Thymus (tissue), 11 donors: ENCODE results near the gene ATP1B3. TPM values are rescaled to one million over a fixed set of nuclear protein-coding genes. Genes with fewer than 3 reads are reported as not detected.
"Not testable (repeated sequence)": the region's sequence is repeated elsewhere in the genome, so short reads cannot be mapped to it uniquely, and the experiment has no call there.

Experiments
- DNase-seq, 9 donors: peaks; one replicate each; pipeline ENCODE4 v3.0.0-alpha.2; 2013; ENCODE audit warnings: low spot score in 9 of 9, low read depth in 6 of 9, missing footprints in 1 of 9
- H3K27ac ChIP-seq, 2 donors: one replicate each; pipeline ENCODE4 v1.5.1; 2013; ENCODE audit warnings: control low read depth in 1 of 2, low read depth in 1 of 2, low read length in 1 of 2, mild to moderate bottlenecking in 1 of 2, moderate library complexity in 1 of 2
- H3K27me3 ChIP-seq, 2 donors: one replicate each; pipeline ENCODE4 v1.5.1; 2013; ENCODE audit warnings: low read length in 1 of 2; ENCODE audit not compliant: control insufficient read depth in 2 of 2, insufficient read depth in 1 of 2
- H3K36me3 ChIP-seq, 2 donors: one replicate each; pipeline ENCODE4 v1.5.1; 2013; ENCODE audit warnings: low read length in 1 of 2, mild to moderate bottlenecking in 1 of 2, moderate library complexity in 1 of 2; ENCODE audit not compliant: control insufficient read depth in 2 of 2, insufficient read depth in 2 of 2
- H3K4me1 ChIP-seq, 2 donors: one replicate each; pipeline ENCODE4 v1.5.1; 2013; ENCODE audit warnings: low read length in 2 of 2; ENCODE audit not compliant: control insufficient read depth in 2 of 2, insufficient read depth in 2 of 2
- H3K4me3 ChIP-seq, 2 donors: one replicate each; pipeline ENCODE4 v1.5.1; 2013; ENCODE audit warnings: low read length in 2 of 2, control low read depth in 1 of 2, mild to moderate bottlenecking in 1 of 2
- H3K9me3 ChIP-seq, 2 donors: one replicate each; pipeline ENCODE4 v1.5.1; 2013; ENCODE audit warnings: low read length in 1 of 2, mild to moderate bottlenecking in 1 of 2; ENCODE audit not compliant: control insufficient read depth in 2 of 2, insufficient read depth in 1 of 2
- WGBS: extraction: QIAGEN DNeasy Blood & Tissue Kit; methylation state at CpG from one replicate; pipeline ENCODE4 v1.1.7; 2013; 5-methylcytosine and 5-hydroxymethylcytosine counted together
- polyA plus RNA-seq: library from polyadenylated mRNA; stranded (reverse); fragments of 200-250 nt; gene quantifications from one replicate; pipeline ENCODE4 v1.2.3, GENCODE V29; 2013
- total RNA-seq: library from RNA; stranded (reverse); fragments of 120-200 nt; gene quantifications from one replicate; pipeline ENCODE4 v1.2.4, GENCODE V29; 2013
- donor health status: healthy.

Gene ATP1B3
- total and polyA plus RNA-seq, 2 donors: 42.0 to 99.0 TPM

DNA sequence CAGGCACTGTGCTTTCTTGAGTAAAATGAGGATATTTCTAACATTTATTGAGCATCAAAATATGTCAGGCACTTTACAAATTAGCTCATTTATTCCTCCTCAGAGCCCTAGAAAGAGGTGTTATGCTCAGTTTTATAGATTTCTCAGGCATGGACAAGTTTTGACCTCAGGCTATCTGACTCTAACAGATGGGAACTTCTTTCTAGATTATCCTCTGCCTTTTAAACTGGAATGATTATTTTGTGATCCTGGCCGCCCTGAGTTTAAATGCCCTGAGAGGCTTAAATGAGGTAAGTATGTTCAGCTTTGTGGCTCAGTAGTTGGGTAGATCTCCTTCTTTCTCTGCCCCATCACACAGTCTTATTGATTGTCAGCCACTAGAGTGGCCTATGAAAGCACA is 32.3 kb upstream of the ATP1B3 start:
- H3K4me3 ChIP-seq: no peak overlapping the region
- DNase-seq: no peak
- 100% methylated on average over 1 of the region's 1 CpG for WGBS

DNA sequence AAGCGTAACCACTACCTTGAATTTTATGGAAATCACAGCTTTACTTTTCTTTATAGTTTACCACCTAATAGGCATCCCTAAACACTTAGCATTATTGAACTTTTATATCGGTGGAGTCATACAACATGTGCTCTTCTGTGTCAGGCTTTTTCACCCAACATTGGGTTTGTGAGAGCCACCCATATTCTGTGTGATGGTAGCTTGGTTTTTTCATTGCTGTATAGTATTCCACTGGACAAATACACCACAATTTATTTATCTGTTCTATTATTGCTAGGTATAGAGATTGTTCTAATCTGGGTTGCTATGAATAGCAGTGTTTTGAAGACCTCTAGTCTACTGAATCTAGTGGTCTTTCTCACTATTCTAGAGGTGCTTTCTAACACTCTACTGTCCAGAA is 31.6 kb upstream of the ATP1B3 start:
- no peak overlapping the region for H3K27ac ChIP-seq
- no peak for DNase-seq
- H3K27me3 ChIP-seq: no peaks in the 10 kb centered on the region
- H3K4me1 ChIP-seq: peaks cover 0 to 3% of the 10 kb centered on the region in 2 donors
- H3K4me3 ChIP-seq: no peak overlapping the region
- no peaks in the 10 kb centered on the region for H3K9me3 ChIP-seq
- no peaks in the 10 kb centered on the region for H3K36me3 ChIP-seq
- 98% methylated on average over 2 of the region's 2 CpGs for WGBS

More for the DNA sequence above, 32.3 kb upstream of the ATP1B3 start:
- Histone ChIP-seq H3K27ac (no peak overlapping the region), H3K36me3 (no peaks in the 10 kb centered on the region), H3K4me1 (no peaks in the 10 kb centered on the region), H3K27me3 (no peaks in the 10 kb centered on the region), H3K9me3 (no peaks in the 10 kb centered on the region)

DNA sequence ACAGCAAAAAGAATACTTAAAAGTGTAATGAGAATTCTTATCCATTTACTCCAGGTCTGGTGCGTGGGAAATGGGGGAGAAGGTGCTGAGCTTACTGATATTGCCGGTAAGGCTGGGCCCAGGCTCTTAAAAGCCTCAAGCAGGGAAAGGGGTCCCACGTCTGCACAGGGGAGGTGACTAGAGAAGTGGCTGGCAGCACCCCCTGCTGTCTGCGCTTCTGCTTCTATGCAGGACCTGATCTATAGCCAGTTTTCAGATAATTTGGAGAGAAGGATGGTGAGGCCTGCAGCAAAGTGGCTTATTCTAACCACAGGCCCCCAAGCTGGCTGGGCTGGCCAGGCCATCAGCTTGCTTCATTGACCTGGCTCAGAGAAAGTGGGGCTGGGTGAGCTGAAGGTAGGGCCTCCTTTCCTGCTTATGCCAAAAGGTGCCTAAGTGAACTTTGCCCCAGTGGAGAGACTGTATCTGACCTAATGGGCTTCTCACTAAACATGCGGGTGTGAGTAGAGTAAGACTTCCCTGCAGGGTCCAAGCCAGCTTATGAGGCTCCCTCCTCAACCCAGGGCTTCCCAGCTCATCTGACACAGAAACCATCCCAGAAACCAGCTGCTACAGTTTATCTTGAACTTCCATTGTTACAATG is 30.9 kb upstream of the ATP1B3 start:
- H3K9me3 ChIP-seq: no peaks in the 10 kb centered on the region
- DNase-seq: peak in 8 of 9 donors; percentile 20 to 77 (median 48)
- H3K4me3 ChIP-seq: no peak overlapping the region
- 84% methylated on average over 5 of the region's 5 CpGs for WGBS
- no peak overlapping the region for H3K27ac ChIP-seq
- no peaks in the 10 kb centered on the region for H3K27me3 ChIP-seq
- peaks cover 0 to 3% of the 10 kb centered on the region in 2 donors for H3K4me1 ChIP-seq
- H3K36me3 ChIP-seq: no peaks in the 10 kb centered on the region

DNA sequence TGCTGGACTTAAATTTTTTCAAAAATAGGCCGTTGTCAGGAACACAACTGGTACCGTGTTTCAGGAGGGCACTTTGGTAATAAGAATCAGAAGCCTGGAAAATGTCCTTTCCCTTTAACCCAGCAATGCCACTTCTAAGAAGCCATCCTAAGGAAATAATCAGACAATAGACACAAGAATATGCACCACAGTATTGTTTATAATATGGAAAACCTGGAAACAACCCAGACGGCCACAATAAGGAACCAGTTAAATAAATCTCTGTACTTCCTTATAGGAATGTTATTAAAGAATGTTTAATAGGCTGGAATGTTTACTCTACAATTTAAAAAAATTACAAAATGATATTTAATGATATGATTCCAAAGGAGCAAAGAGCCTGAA is 30.4 kb upstream of the ATP1B3 start:
- H3K4me1 ChIP-seq: peaks cover 0 to 3% of the 10 kb centered on the region in 2 donors
- H3K4me3 ChIP-seq: no peak overlapping the region
- no peak for DNase-seq
- H3K27ac ChIP-seq: no peak overlapping the region
- WGBS: 96% methylated on average over 3 of the region's 3 CpGs
- no peaks in the 10 kb centered on the region for H3K27me3 ChIP-seq
- no peaks in the 10 kb centered on the region for H3K36me3 ChIP-seq
- H3K9me3 ChIP-seq: no peaks in the 10 kb centered on the region

DNA sequence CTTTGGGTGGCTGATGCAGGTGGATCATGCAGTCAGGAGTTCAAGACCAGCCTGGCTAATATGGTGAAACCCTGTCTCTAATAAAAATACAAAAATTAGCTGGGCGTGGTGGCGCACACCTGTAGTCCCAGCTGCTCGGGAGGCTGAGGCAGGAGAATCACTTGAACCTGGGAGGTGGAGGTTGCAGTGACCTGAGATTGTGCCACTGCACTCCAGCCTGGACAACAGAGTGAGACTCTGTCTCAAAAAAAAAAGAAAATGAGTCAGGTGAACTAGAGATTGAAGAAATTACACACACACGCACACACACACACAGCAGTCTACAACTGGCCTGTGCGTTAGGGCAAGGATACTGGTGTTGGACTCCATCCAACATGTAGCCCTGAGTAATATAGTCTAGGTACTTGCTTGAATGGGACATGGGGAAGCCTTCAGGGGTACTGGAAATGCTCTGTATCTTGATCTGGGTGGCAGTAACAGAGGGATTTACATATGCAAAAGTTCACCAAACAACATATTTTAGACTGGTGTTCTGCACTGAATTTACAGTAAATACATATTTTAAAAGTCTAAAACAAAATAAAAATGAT is 28.2 kb upstream of the ATP1B3 start:
- H3K27ac ChIP-seq, H3K4me1 ChIP-seq, H3K27me3 ChIP-seq, H3K9me3 ChIP-seq, DNase-seq, H3K36me3 ChIP-seq, H3K4me3 ChIP-seq: not testable (repeated sequence)
- 97% methylated on average over 5 of the region's 5 CpGs for WGBS

DNA sequence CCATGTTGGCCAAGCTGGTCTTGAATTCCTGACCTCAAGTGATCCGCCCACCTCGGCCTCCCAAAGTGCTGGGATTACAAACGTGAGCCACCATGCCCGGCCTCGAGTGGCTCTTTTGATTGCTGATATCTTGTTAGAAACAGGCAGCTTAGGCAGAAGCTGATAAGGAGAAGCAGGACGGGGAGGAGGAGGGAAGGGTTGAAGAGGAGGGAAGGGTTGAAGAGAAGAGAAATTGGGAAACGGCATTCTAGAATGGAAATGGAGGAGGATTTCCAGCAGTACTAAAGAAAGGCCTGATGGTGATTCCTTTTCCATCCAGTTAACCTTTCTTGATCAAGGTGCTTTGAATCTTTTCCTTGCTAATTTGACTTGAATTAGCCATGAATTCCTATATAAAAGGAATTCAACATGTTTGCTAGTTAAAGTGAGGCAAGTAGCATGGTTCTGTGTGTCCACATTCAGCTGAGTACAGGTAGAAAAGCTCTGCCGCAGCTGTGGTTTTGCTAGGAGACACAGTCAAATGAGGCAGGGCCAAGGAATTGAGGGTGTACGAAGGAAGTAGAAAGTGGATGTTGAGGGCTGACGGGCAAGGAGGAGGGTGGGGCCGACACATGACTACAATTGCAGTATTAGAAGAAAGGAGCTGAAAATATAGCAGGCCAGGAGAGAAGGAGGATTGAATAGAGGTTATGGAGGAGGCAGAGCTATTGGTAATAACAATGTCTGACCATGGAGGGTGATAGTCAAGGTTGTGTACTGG is 27.2 kb upstream of the ATP1B3 start:
- DNase-seq: peak in 2 of 9 donors; percentile 15 to 37
- H3K27ac ChIP-seq: no peak overlapping the region

DNA sequence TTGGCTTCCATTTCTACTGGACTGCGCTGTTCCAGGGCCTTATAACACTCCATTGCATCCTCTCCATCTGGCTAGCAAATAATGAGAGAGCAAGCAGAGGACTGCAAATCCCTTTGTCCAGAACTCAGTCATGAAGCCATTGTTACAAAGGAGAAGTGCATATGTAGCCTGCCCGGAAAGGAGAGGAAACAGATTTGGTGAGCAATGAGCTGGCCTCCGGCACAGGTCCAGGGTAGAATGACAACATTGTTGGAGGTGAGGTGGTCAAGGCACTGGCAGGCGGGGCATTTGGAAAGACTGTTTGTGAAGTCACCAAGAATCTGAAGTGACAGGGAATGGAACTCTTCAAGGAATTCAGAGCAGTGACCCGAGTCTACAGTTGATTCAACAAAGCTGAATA is 25.0 kb upstream of the ATP1B3 start:
- peaks cover 0 to 3% of the 10 kb centered on the region in 2 donors for H3K4me1 ChIP-seq
- H3K27me3 ChIP-seq: no peaks in the 10 kb centered on the region
- H3K9me3 ChIP-seq: no peaks in the 10 kb centered on the region
- H3K4me3 ChIP-seq: no peak overlapping the region
- H3K36me3 ChIP-seq: no peaks in the 10 kb centered on the region
- no peak for DNase-seq
- 88% methylated on average over 5 of the region's 5 CpGs for WGBS
- H3K27ac ChIP-seq: no peak overlapping the region

More for the DNA sequence above, 27.2 kb upstream of the ATP1B3 start:
- Histone ChIP-seq H3K4me1 (peaks cover 0 to 3% of the 10 kb centered on the region in 2 donors), H3K36me3 (no peaks in the 10 kb centered on the region), H3K27me3 (no peaks in the 10 kb centered on the region), H3K4me3 (no peak overlapping the region), H3K9me3 (no peaks in the 10 kb centered on the region)
- 57% methylated on average over 11 of the region's 11 CpGs for WGBS

DNA sequence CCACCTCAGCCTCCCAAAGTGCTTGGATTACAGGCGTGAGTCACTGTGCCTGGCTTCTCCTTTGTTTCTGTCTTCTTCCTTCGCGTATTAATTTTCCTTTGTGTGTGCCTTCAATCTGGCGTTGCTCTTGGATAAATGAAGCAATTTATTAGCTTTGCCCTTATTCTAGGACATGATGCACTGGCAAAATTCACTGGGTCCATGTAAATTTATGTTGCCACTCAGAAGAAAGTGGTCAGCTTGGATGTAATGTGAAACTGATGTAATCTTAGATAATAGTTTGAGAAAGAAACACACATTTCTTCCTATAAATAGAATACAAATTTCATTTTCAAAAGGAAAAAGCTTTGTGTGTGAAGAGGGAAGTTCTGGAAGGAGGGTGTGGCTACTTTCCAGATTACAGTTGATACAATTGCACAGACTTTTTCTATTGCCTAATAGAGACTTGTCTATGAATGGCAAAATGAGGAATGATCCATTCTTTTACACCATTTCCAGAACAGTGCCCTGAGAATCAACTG is 23.3 kb upstream of the ATP1B3 start:
- WGBS: 94% methylated on average over 4 of the region's 4 CpGs
- H3K27ac ChIP-seq: peak overlapping the region in 1 of 2 donors; percentile 43
- peaks cover 0 to 3% of the 10 kb centered on the region in 2 donors for H3K4me1 ChIP-seq

DNA sequence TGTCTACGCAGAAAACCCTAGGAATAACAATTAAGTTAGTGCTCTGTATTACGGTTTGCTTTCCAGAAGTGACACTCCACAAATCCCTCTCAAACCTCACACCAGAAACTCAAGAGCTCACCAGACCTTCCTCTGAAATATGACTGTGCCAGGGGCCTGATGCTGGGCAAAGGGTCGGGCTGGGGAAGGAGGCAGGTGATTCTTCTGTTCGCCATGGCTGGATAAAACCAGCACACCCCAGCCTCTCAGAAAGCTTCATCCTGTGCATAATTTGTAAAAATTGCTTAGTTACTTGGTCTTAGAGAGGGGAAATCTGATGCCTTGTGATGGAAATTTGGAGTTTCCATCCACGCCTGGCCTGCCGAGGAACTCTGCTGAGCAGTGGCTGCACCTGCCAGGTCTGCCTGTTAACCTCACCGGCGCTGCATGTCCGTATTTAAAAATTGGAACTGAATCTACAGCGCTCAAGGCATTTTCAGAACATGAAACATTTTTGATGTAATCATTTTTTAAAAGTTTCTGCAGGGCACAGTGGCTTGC is 22.7 kb upstream of the ATP1B3 start:
- Histone ChIP-seq H3K27me3 (no peaks in the 10 kb centered on the region), H3K4me3 (no peak overlapping the region), H3K36me3 (no peaks in the 10 kb centered on the region), H3K27ac (peak overlapping the region in 1 of 2 donors; percentile 43), H3K4me1 (peaks cover 0 to 3% of the 10 kb centered on the region in 2 donors), H3K9me3 (no peaks in the 10 kb centered on the region)
- WGBS: 89% methylated on average over 10 of the region's 10 CpGs
- DNase-seq: no peak

More for the DNA sequence above, 23.3 kb upstream of the ATP1B3 start:
- H3K36me3 ChIP-seq: no peaks in the 10 kb centered on the region
- H3K27me3 ChIP-seq: no peaks in the 10 kb centered on the region
- no peak for DNase-seq
- H3K9me3 ChIP-seq: no peaks in the 10 kb centered on the region
- no peak overlapping the region for H3K4me3 ChIP-seq
